GM19468 (cell line): ENCODE results near the gene SMAD5.
A peak's percentile ranks its signal among the peaks of the same experiment; 100 is the strongest.

Experiments
- ATAC-seq: cut with Tn5 transposase; IDR thresholded peaks from one replicate; pipeline ENCODE4 v1.9.1; 2021; ENCODE audit warnings: mild to moderate bottlenecking, moderate library complexity, moderate number of reproducible peaks; ENCODE audit not compliant: unreplicated experiment; ENCODE audit errors: extremely low read depth

Gene SMAD5

GRCh38 chr5:136149891-136150290, 17.2 kb downstream of the SMAD5 start:
- ATAC-seq, result no peak

- no peak for ATAC-seq
These were observed 21.1 kb downstream of the SMAD5 start for GRCh38 chr5:136153581-136154236.

GRCh38 chr5:136155078-136155477, 22.4 kb downstream of the SMAD5 start:
- ATAC-seq, result no peak

- no peak for ATAC-seq
These were observed 23.1 kb downstream of the SMAD5 start for GRCh38 chr5:136155761-136156160.

GRCh38 chr5:136157514-136157913, 24.9 kb downstream of the SMAD5 start:
- no peak for ATAC-seq

GRCh38 chr5:136159457-136159856, 26.8 kb downstream of the SMAD5 start:
- ATAC-seq, result no peak

GRCh38 chr5:136162008-136162407, 29.4 kb downstream of the SMAD5 start:
- no peak for ATAC-seq

GRCh38 chr5:136164226-136164625, 31.6 kb downstream of the SMAD5 start:
- no peak for ATAC-seq

- peak; percentile 55 for ATAC-seq
These were observed 34.3 kb downstream of the SMAD5 start for GRCh38 chr5:136166909-136167308.

- no peak for ATAC-seq
These were observed 36.6 kb downstream of the SMAD5 start for GRCh38 chr5:136169218-136169617.

- peak; percentile 46 for ATAC-seq
These were observed 41.5 kb downstream of the SMAD5 start for GRCh38 chr5:136174021-136174659.

- ATAC-seq, result no peak
These were observed 50.0 kb downstream of the SMAD5 start for GRCh38 chr5:136182618-136183017.

GRCh38 chr5:136185974-136186665, 53.5 kb downstream of the SMAD5 start:
- ATAC-seq, result no peak

- ATAC-seq, result no peak
These were observed 54.2 kb downstream of the SMAD5 start for GRCh38 chr5:136186796-136187195.

- no peak for ATAC-seq
These were observed 56.2 kb downstream of the SMAD5 start for GRCh38 chr5:136188859-136189258.

GRCh38 chr5:136190091-136190720, 57.6 kb downstream of the SMAD5 start:
- ATAC-seq, result no peak

- no peak for ATAC-seq
These were observed 58.3 kb downstream of the SMAD5 start for GRCh38 chr5:136190904-136191303.

- no peak for ATAC-seq
These were observed 58.8 kb downstream of the SMAD5 start for GRCh38 chr5:136191304-136192014.

GRCh38 chr5:136192015-136192525, 59.4 kb downstream of the SMAD5 start:
- ATAC-seq, result no peak
